WTC11 (cell line): Measurements from ENCODE around the gene SH2D3C. TPM values are rescaled to one million over a fixed set of nuclear protein-coding genes. Genes with fewer than 3 reads are reported as not detected.

Experiments used
- ATAC-seq: fragments of 200-7000 bp; cut with Tn5 transposase; 2 replicates; pipeline ENCODE4 v1.10.0; 2021; ENCODE audit warnings: mild to moderate bottlenecking, moderate library complexity
- CTCF ChIA-PET: fragments of 300-600 bp; sonication (Branson Sonifier 250); formaldehyde crosslinking; loops from one replicate; lab custom pipeline; 2021; ENCODE audit warnings: antibody characterized with exemption; lab: Charles Lee
- POLR2A ChIA-PET: fragments of 350-600 bp; sonication (Branson Sonifier 250); formaldehyde crosslinking; loops from one replicate; lab custom pipeline; 2021; ENCODE audit warnings: antibody characterized with exemption; lab: Charles Lee
- DNase-seq: peaks from one replicate; pipeline ENCODE4 v3.0.0; 2021; ENCODE audit warnings: low spot score
- H3K27ac Mint-ChIP-seq: 2 replicates; pipeline ENCODE4 v1.8.0; 2021; ENCODE audit warnings: mixed read lengths
- H3K27me3 Mint-ChIP-seq: 2 replicates; pipeline ENCODE4 v1.8.0; 2021; ENCODE audit warnings: low read depth, mild to moderate bottlenecking, moderate library complexity, mixed read lengths
- H3K36me3 Mint-ChIP-seq: 2 replicates; pipeline ENCODE4 v1.8.0; 2021; ENCODE audit warnings: mixed read lengths
- H3K4me1 Mint-ChIP-seq: 2 replicates; pipeline ENCODE4 v1.8.0; 2022; ENCODE audit warnings: mixed read lengths
- H3K4me3 Mint-ChIP-seq: 2 replicates; pipeline ENCODE4 v1.8.0; 2021; ENCODE audit warnings: mild to moderate bottlenecking, moderate library complexity, mixed read lengths
- H3K9me3 Mint-ChIP-seq: 2 replicates; pipeline ENCODE4 v1.8.0; 2021; ENCODE audit warnings: mixed read lengths
- CBFB ChIP-seq: sonication (generic); formaldehyde crosslinking; IDR thresholded peaks from 2 replicates; pipeline ENCODE4 v1.8.1; 2022; ENCODE audit warnings: mild to moderate bottlenecking, low read depth, missing genetic modification reagents
- FOXK1 ChIP-seq: sonication (generic); formaldehyde crosslinking; IDR thresholded peaks from 2 replicates; pipeline ENCODE4 v1.8.0; 2022; ENCODE audit warnings: mild to moderate bottlenecking, moderate library complexity, missing genetic modification reagents
- JAZF1 ChIP-seq: fragments of 250-450 bp; sonication (Bioruptor Pico); IDR thresholded peaks from 2 replicates; pipeline ENCODE4 v1.9.0; 2021; ENCODE audit warnings: moderate library complexity, mild to moderate bottlenecking, inconsistent platforms
- NFATC4 ChIP-seq: fragments of 250-450 bp; sonication (Bioruptor Pico); IDR thresholded peaks from 2 replicates; pipeline ENCODE4 v1.9.0; 2021; ENCODE audit warnings: mild to moderate bottlenecking
- NFE2L1 ChIP-seq: sonication (generic); formaldehyde crosslinking; IDR thresholded peaks from 2 replicates; pipeline ENCODE4 v1.8.1; 2023; ENCODE audit warnings: missing genetic modification reagents
- NR1H2 ChIP-seq: sonication (generic); formaldehyde crosslinking; IDR thresholded peaks from 2 replicates; pipeline ENCODE4 v1.9.0; 2021; ENCODE audit warnings: mild to moderate bottlenecking, moderate library complexity, missing genetic modification reagents
- SMAD3 ChIP-seq: sonication (generic); formaldehyde crosslinking; IDR thresholded peaks from 2 replicates; pipeline ENCODE4 v1.8.0; 2022; ENCODE audit warnings: missing genetic modification reagents, mild to moderate bottlenecking, borderline replicate concordance
- TEAD1 ChIP-seq: sonication (generic); formaldehyde crosslinking; IDR thresholded peaks from 2 replicates; pipeline ENCODE4 v1.8.0; 2022; ENCODE audit warnings: mild to moderate bottlenecking, missing genetic modification reagents
- ZNF121 ChIP-seq: sonication (generic); formaldehyde crosslinking; IDR thresholded peaks from 2 replicates; pipeline ENCODE4 v1.8.0; 2023; ENCODE audit warnings: missing genetic modification reagents
- ZNF138 ChIP-seq: sonication (generic); formaldehyde crosslinking; conservative IDR thresholded peaks from 2 replicates; pipeline ENCODE4 v1.8.1; 2022; ENCODE audit warnings: mild to moderate bottlenecking, moderate library complexity, missing genetic modification reagents
- ZNF219 ChIP-seq: sonication (generic); formaldehyde crosslinking; IDR thresholded peaks from 2 replicates; pipeline ENCODE4 v1.8.0; 2023; ENCODE audit warnings: missing genetic modification reagents, mild to moderate bottlenecking, borderline replicate concordance
- ZNF317 ChIP-seq: sonication (generic); formaldehyde crosslinking; IDR thresholded peaks from 2 replicates; pipeline ENCODE4 v1.8.1; 2023; ENCODE audit warnings: low read depth, mild to moderate bottlenecking, moderate library complexity, missing genetic modification reagents, borderline replicate concordance
- total RNA-seq: library from RNA; stranded (reverse); gene quantifications from 3 replicates; pipeline ENCODE4 v1.2.3, GENCODE V29; 2021
- TF ChIP-seq, protein P1 (sequence below): sonication (generic); formaldehyde crosslinking; IDR thresholded peaks from 2 replicates; pipeline ENCODE4 v1.8.1; 2022; ENCODE audit warnings: low read depth, missing genetic modification reagents, borderline replicate concordance
- TF ChIP-seq, protein P2 (sequence below): sonication (generic); formaldehyde crosslinking; IDR thresholded peaks from 2 replicates; pipeline ENCODE4 v1.8.1; 2023; ENCODE audit warnings: mild to moderate bottlenecking, missing genetic modification reagents
- TF ChIP-seq, protein P3 (sequence below): sonication (generic); formaldehyde crosslinking; IDR thresholded peaks from 2 replicates; pipeline ENCODE4 v1.8.1; 2022; ENCODE audit warnings: low read depth, mild to moderate bottlenecking, moderate library complexity, missing genetic modification reagents, borderline replicate concordance
- TF ChIP-seq, protein P4 (sequence below): sonication (generic); formaldehyde crosslinking; IDR thresholded peaks from 2 replicates; pipeline ENCODE4 v1.8.0; 2022; ENCODE audit warnings: mild to moderate bottlenecking, missing genetic modification reagents
- TF ChIP-seq, protein P5 (sequence below): fragments of 250-450 bp; sonication (Bioruptor Pico); IDR thresholded peaks from 2 replicates; pipeline ENCODE4 v1.8.0; 2021; ENCODE audit warnings: mild to moderate bottlenecking
- TF ChIP-seq, protein P6 (sequence below): sonication (generic); formaldehyde crosslinking; IDR thresholded peaks from 2 replicates; pipeline ENCODE4 v1.8.0; 2022; ENCODE audit warnings: mild to moderate bottlenecking, missing genetic modification reagents
- TF ChIP-seq, protein P7 (sequence below): fragments of 250-450 bp; sonication (Bioruptor Pico); IDR thresholded peaks from 2 replicates; pipeline ENCODE4 v1.9.0; 2021; ENCODE audit warnings: mild to moderate bottlenecking, borderline replicate concordance
- TF ChIP-seq, protein P8 (sequence below): fragments of 200-600 bp; IDR thresholded peaks from 2 replicates; pipeline ENCODE4 v1.8.0; 2022; ENCODE audit warnings: antibody characterized with exemption

The SH2D3C gene
- total RNA-seq, 1 experiment from 2014 or later = 5.4 TPM

DNA sequence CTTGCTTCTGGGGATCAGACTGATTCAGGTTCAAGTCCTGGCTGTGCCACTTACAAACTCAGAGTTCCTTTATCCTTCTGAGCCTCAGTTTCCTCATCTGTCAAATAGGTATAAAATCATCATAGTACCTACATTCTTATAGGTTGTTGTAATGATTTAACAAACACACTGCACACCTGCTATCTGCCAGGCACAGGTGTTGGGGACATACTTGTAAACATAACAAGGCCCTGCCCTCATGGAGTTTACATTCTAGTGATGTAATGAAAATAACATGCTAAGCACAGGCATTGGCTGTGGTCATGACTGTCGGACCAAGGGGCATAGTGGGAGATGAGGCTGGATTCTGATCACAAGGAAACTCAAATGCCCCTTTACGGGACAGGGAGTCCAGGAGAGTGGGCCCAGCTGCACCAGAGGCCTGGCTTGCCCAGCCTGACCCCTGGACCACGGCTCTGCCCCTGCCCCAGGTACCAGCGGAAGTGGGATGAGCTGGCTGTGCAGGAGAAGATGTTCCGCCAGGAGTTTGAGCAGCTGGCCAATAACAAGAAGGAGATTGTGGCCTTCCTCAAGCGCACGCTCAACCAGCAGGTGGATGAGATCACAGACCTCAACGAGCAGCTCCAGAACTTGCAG is 69.4 kb downstream of the SH2D3C start:
- POLR2A ChIA-PET = interaction anchor here (0.6 kb wide), 1 partner anchor 277 kb away, joined by 3 read pairs; no protein-coding TSS in a partner anchor
- H3K4me3 Mint-ChIP-seq = no peak overlapping the region
- ATAC-seq = no peak

More for the DNA sequence above, 69.4 kb downstream of the SH2D3C start:
- Mint-ChIP-seq H3K36me3 (no peaks in the 10 kb centered on the region), H3K27ac (no peak overlapping the region), H3K9me3 (peaks cover 3% of the 10 kb centered on the region), H3K27me3 (no peaks in the 10 kb centered on the region), H3K4me1 (peaks cover 22% of the 10 kb centered on the region)
- CTCF ChIA-PET = interaction anchor here (0.9 to 1.4 kb wide), 3 partner anchors 26 to 212 kb away, joined by 3 to 4 read pairs (median 3); partner anchors contain the start of gene TOR2A
- TF ChIP-seq, protein P1, sequence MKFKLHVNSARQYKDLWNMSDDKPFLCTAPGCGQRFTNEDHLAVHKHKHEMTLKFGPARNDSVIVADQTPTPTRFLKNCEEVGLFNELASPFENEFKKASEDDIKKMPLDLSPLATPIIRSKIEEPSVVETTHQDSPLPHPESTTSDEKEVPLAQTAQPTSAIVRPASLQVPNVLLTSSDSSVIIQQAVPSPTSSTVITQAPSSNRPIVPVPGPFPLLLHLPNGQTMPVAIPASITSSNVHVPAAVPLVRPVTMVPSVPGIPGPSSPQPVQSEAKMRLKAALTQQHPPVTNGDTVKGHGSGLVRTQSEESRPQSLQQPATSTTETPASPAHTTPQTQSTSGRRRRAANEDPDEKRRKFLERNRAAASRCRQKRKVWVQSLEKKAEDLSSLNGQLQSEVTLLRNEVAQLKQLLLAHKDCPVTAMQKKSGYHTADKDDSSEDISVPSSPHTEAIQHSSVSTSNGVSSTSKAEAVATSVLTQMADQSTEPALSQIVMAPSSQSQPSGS (CRISPR knock-in tag) = no peak
- TF ChIP-seq, protein P2, sequence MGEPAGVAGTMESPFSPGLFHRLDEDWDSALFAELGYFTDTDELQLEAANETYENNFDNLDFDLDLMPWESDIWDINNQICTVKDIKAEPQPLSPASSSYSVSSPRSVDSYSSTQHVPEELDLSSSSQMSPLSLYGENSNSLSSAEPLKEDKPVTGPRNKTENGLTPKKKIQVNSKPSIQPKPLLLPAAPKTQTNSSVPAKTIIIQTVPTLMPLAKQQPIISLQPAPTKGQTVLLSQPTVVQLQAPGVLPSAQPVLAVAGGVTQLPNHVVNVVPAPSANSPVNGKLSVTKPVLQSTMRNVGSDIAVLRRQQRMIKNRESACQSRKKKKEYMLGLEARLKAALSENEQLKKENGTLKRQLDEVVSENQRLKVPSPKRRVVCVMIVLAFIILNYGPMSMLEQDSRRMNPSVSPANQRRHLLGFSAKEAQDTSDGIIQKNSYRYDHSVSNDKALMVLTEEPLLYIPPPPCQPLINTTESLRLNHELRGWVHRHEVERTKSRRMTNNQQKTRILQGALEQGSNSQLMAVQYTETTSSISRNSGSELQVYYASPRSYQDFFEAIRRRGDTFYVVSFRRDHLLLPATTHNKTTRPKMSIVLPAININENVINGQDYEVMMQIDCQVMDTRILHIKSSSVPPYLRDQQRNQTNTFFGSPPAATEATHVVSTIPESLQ (CRISPR knock-in tag) = no peak
- TF ChIP-seq NFATC4 (CRISPR knock-in tag) = no peak
- TF ChIP-seq ZNF317 (CRISPR knock-in tag) = no peak
- TF ChIP-seq, protein P3, sequence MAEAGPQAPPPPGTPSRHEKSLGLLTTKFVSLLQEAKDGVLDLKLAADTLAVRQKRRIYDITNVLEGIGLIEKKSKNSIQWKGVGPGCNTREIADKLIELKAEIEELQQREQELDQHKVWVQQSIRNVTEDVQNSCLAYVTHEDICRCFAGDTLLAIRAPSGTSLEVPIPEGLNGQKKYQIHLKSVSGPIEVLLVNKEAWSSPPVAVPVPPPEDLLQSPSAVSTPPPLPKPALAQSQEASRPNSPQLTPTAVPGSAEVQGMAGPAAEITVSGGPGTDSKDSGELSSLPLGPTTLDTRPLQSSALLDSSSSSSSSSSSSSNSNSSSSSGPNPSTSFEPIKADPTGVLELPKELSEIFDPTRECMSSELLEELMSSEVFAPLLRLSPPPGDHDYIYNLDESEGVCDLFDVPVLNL (CRISPR knock-in tag) = no peak
- TF ChIP-seq CBFB (CRISPR knock-in tag) = no peak
- TF ChIP-seq, protein P4, sequence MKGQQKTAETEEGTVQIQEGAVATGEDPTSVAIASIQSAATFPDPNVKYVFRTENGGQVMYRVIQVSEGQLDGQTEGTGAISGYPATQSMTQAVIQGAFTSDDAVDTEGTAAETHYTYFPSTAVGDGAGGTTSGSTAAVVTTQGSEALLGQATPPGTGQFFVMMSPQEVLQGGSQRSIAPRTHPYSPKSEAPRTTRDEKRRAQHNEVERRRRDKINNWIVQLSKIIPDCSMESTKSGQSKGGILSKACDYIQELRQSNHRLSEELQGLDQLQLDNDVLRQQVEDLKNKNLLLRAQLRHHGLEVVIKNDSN (CRISPR knock-in tag) = no peak
- no peak for TF ChIP-seq ZNF121
- TF ChIP-seq SMAD3 (CRISPR knock-in tag) = no peak
- TF ChIP-seq, protein P5, sequence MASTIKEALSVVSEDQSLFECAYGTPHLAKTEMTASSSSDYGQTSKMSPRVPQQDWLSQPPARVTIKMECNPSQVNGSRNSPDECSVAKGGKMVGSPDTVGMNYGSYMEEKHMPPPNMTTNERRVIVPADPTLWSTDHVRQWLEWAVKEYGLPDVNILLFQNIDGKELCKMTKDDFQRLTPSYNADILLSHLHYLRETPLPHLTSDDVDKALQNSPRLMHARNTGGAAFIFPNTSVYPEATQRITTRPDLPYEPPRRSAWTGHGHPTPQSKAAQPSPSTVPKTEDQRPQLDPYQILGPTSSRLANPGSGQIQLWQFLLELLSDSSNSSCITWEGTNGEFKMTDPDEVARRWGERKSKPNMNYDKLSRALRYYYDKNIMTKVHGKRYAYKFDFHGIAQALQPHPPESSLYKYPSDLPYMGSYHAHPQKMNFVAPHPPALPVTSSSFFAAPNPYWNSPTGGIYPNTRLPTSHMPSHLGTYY (CRISPR knock-in tag) = no peak
- no peak for TF ChIP-seq ZNF219
- TF ChIP-seq FOXK1 = no peak
- TF ChIP-seq, protein P6, sequence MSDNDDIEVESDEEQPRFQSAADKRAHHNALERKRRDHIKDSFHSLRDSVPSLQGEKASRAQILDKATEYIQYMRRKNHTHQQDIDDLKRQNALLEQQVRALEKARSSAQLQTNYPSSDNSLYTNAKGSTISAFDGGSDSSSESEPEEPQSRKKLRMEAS (CRISPR knock-in tag) = no peak
- TF ChIP-seq, protein P7, sequence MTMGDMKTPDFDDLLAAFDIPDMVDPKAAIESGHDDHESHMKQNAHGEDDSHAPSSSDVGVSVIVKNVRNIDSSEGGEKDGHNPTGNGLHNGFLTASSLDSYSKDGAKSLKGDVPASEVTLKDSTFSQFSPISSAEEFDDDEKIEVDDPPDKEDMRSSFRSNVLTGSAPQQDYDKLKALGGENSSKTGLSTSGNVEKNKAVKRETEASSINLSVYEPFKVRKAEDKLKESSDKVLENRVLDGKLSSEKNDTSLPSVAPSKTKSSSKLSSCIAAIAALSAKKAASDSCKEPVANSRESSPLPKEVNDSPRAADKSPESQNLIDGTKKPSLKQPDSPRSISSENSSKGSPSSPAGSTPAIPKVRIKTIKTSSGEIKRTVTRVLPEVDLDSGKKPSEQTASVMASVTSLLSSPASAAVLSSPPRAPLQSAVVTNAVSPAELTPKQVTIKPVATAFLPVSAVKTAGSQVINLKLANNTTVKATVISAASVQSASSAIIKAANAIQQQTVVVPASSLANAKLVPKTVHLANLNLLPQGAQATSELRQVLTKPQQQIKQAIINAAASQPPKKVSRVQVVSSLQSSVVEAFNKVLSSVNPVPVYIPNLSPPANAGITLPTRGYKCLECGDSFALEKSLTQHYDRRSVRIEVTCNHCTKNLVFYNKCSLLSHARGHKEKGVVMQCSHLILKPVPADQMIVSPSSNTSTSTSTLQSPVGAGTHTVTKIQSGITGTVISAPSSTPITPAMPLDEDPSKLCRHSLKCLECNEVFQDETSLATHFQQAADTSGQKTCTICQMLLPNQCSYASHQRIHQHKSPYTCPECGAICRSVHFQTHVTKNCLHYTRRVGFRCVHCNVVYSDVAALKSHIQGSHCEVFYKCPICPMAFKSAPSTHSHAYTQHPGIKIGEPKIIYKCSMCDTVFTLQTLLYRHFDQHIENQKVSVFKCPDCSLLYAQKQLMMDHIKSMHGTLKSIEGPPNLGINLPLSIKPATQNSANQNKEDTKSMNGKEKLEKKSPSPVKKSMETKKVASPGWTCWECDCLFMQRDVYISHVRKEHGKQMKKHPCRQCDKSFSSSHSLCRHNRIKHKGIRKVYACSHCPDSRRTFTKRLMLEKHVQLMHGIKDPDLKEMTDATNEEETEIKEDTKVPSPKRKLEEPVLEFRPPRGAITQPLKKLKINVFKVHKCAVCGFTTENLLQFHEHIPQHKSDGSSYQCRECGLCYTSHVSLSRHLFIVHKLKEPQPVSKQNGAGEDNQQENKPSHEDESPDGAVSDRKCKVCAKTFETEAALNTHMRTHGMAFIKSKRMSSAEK (CRISPR knock-in tag) = no peak
- TF ChIP-seq, protein P8, sequence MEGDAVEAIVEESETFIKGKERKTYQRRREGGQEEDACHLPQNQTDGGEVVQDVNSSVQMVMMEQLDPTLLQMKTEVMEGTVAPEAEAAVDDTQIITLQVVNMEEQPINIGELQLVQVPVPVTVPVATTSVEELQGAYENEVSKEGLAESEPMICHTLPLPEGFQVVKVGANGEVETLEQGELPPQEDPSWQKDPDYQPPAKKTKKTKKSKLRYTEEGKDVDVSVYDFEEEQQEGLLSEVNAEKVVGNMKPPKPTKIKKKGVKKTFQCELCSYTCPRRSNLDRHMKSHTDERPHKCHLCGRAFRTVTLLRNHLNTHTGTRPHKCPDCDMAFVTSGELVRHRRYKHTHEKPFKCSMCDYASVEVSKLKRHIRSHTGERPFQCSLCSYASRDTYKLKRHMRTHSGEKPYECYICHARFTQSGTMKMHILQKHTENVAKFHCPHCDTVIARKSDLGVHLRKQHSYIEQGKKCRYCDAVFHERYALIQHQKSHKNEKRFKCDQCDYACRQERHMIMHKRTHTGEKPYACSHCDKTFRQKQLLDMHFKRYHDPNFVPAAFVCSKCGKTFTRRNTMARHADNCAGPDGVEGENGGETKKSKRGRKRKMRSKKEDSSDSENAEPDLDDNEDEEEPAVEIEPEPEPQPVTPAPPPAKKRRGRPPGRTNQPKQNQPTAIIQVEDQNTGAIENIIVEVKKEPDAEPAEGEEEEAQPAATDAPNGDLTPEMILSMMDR = no peak
- TF ChIP-seq ZNF138 = no peak
- TF ChIP-seq NFE2L1 = no peak
- no peak for TF ChIP-seq JAZF1
- no peak for TF ChIP-seq TEAD1 (CRISPR knock-in tag)
- TF ChIP-seq NR1H2 = no peak
- no peak for DNase-seq
